ENCODE measurements around the gene MAP3K19. TPM values are rescaled to one million over a fixed set of nuclear protein-coding genes. Genes with fewer than 3 reads are reported as not detected.
"Not testable (repeated sequence)": the region's sequence is repeated elsewhere in the genome, so short reads cannot be mapped to it uniquely, and the experiment has no call there.

The MAP3K19 gene
- total RNA-seq, 2 donors from 2014 or later: not detected

GRCh38 chr2:135052997-135053474 is 5.8 kb upstream of the MAP3K19 start:
- DNase-seq (peak in 1 of 2 donors; percentile 25), ATAC-seq (peak; percentile 14)
- intact Hi-C loops (cut with DNase I, micrococcal nuclease): no loop called here

GRCh38 chr2:135052042-135052876 is 5.0 kb upstream of the MAP3K19 start, which contains the start of gene RAB3GAP1:
Gene RAB3GAP1, plus strand, starts transcription at chr2:135052292. Its CDS starts 16 bp downstream, at chr2:135052308.
- peak; percentile 80 to 86 for DNase-seq
- ATAC-seq: peak; percentile 90
- intact Hi-C loops (cut with DNase I, micrococcal nuclease): no loop called here

DNA sequence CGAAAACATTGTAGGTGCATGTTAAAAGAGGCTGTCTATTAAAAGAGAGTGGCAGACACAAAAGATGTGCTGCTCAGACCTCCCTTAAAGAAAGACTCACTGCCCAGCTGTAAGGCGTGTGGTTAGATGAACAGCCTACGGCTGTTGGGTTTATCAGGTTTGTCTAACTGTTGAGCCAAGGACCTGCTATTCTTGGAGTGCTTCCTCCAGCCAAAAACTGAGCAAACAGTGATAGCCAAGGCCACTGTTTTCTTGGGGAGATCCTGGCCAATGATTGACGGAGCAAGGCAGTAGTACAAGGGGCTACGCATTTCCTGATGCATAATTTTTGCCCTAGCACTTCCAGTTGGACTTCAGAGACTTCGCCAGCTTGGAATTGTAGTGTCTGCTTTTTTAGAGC is 3.4 kb upstream of the MAP3K19 start:
- ATAC-seq (no peak), DNase-seq (no peak)
- intact Hi-C loops (cut with DNase I, micrococcal nuclease): no loop called here

DNA sequence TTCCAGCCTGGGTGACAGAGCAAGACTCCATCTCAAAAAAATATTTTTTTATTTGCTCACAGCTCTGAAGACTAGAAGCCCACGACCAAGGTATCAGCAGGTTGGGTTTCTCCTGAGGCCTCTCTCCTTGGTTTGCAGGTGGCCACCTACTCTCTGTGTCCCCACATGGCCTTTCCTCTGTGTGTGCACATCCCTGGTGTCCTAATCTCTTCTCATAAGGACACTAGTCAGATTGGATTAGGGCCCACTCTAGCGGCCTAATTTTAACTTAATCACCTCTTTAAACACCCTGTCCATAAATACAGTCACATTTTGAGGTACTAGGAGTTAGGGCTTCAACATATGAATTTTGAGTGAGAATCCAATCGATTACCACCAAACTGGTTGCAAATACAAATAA is 2.9 kb upstream of the MAP3K19 start:
- no peak for ATAC-seq
- intact Hi-C loops (cut with DNase I, micrococcal nuclease): no loop called here

GRCh38 chr2:135048122-135048521 is 875 bp upstream of the MAP3K19 start:
- DNase-seq (no peak), ATAC-seq (no peak)
- intact Hi-C loops (cut with DNase I, micrococcal nuclease): no loop called here

More for the DNA sequence above, 2.9 kb upstream of the MAP3K19 start:
- DNase-seq: no peak

GRCh38 chr2:135043345-135043744 is 3.9 kb downstream of the MAP3K19 start:
- ATAC-seq (no peak), DNase-seq (no peak)
- intact Hi-C loops (cut with DNase I, micrococcal nuclease): no loop called here

- ATAC-seq (no peak), DNase-seq (no peak)
- intact Hi-C loops (cut with DNase I, micrococcal nuclease): no loop called here
These were observed 9.4 kb downstream of the MAP3K19 start for GRCh38 chr2:135037831-135038230.

DNA sequence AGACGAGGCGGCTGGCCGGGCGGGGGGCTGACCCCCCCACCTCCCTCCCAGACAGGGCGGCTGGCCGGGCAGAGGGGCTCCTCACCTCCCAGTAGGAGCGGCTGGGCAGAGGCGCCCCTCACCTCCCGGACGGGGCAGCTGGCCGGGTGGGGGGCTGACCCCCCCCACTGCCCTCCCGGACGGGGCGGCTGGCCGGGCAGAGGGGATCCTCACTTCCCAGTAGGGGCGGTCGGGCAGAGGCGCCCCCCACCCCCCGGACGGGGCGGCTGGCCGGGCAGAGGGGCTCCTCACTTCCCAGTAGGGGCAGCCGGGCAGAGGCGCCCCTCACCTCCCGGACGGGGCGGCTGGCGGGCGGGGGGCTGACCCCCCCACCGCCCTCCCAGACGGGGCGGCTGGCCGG is 14.0 kb downstream of the MAP3K19 start:
- ATAC-seq; DNase-seq; intact Hi-C loops (cut with DNase I, micrococcal nuclease): not testable (repeated sequence)

DNA sequence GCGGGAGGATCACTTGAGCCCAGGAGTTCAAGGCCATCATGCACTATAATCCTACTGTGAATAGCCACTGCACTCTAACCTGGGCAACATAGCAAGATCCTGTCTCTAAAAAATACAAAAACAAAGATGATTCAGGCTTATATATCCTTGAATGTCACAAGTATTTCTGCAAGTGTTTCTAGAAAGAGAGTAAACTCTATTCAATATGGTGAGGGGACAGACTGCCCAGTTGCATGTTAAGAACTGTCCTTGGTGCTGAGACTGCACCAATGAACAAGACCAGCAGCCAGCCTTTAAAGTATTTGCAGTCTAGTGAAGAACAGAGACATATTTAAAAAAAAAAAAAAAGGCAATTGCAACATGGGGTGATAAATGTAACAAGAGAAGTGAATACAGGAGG is 16.4 kb downstream of the MAP3K19 start:
- DNase-seq (no peak), ATAC-seq (no peak)
- intact Hi-C loops (cut with DNase I, micrococcal nuclease): no loop called here

- ATAC-seq (no peak), DNase-seq (no peak)
- intact Hi-C loops (cut with DNase I, micrococcal nuclease): no loop called here
These were observed 17.6 kb downstream of the MAP3K19 start for GRCh38 chr2:135029481-135030134.

GRCh38 chr2:135023886-135024485 is 23.3 kb downstream of the MAP3K19 start:
- intact Hi-C loops (cut with DNase I, micrococcal nuclease): no loop called here
- DNase-seq (no peak), ATAC-seq (no peak)

- no peak for DNase-seq
- intact Hi-C loops (cut with DNase I, micrococcal nuclease): no loop called here
- ATAC-seq: no peak
These were observed 24.0 kb downstream of the MAP3K19 start for GRCh38 chr2:135022952-135023880.

- no peak for ATAC-seq
- no peak for DNase-seq
- intact Hi-C loops (cut with DNase I, micrococcal nuclease): no loop called here
These were observed 25.6 kb downstream of the MAP3K19 start for GRCh38 chr2:135021618-135022017.

DNA sequence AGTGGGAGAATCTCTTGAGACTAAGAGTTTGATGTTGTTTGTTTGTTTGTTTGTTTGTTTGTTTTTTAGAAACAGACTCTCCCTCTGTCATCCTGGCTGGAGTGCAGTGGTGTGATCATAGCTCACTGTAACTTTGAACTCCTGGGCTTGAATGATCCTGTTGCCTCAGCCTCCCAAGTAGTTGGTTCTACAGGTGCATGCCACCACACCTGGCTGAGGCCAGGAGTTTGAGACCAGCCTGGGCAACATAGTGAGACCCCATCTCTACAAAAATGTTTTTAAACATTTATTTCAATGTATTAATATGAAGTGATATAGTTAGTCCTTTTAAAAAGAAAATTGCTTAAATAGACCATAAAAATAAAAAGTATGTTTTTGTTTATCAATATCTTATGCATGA is 35.6 kb downstream of the MAP3K19 start:
- intact Hi-C loops (cut with DNase I, micrococcal nuclease): no loop called here
- ATAC-seq: no peak
- DNase-seq: no peak

DNA sequence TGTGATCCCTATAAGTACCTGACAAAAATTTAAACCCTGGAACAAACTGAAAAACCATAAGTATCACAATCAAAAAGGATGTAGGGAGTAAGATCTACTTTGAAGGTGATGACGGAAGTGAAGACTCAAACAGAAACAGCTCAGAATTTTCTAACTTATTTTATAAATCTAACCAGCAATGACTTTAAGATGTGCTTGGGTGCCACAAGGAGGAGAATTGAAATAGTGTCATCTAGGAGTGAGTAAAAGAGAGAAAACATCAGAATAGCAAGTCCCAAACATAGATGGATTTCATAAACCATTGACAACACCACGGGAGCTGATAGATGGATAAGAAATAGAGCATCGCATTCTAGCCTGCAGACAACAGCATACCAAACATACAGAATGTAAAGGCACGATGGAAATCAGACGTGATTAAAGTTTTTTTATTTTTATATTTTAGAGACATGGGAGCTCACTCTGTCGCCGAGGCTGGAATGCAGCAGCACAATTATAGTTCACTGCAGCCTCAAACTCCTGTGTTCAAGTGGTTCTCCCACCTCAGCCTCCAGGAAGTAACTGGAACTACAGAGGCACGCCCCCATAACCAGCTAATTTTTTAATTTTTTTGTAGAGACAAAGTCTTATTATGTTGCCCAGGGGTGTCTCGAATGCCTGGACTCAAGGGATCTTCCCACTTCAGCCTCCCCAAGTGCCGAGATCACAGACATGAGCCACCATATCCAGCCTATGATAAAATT is 36.9 kb downstream of the MAP3K19 start:
- ATAC-seq (no peak), DNase-seq (no peak)
- intact Hi-C loops (cut with DNase I, micrococcal nuclease): no loop called here

GRCh38 chr2:135009339-135009738 is 37.9 kb downstream of the MAP3K19 start:
- intact Hi-C loops (cut with DNase I, micrococcal nuclease): loop anchor here in 1 of 2 donors (10.0 kb wide), 1 partner anchor 695 kb away; no protein-coding TSS in a partner anchor
- no peak for ATAC-seq
- no peak for DNase-seq

GRCh38 chr2:135005753-135006152 is 41.5 kb downstream of the MAP3K19 start:
- no peak for DNase-seq
- no peak for ATAC-seq
- intact Hi-C loops (cut with DNase I, micrococcal nuclease): loop anchor here in 1 of 2 donors (10.0 kb wide), 1 partner anchor 699 kb away; no protein-coding TSS in a partner anchor

Measured in left colon (tissue), 2 donors.